ENCODE measurements around the gene TTC27. TPM values are rescaled to one million over a fixed set of nuclear protein-coding genes. Genes with fewer than 3 reads are reported as not detected.

The TTC27 gene
- total and polyA plus RNA-seq, 8 donors, result 3.4 to 13.3 (median 9.9) TPM

DNA sequence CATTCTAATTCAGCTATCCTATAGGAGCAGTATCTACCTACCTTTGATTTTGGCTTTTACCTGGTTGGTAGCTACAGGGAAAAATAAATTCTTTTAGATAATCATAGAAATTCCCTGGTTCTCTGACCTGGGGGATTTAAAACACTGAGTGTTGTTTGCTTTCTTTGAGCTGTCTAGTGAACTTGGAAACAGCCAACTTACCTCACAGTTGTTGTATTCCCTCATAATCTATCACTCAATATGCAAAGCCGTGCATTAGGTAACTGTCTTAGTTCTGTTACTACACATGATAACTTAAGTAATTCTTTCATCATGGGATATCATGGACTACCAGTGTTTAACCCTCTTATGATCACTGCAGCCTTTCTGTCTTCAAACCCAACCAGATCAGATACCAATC lies 127.8 kb downstream of the TTC27 start:
- DNase-seq, result no peak
- FAIRE-seq, result no peak
- intact Hi-C loops (cut with DNase I), result no loop called here
- H3K9me3 ChIP-seq, result no peaks in the 10 kb centered on the region
- H3K27ac ChIP-seq, result no peak overlapping the region
- 97 to 100% methylated on average over 1 of the region's 1 CpG for WGBS, 2 donors
- no peak for ATAC-seq
- peaks cover 0 to 10% (median 0%) of the 10 kb centered on the region in 3 donors for H3K36me3 ChIP-seq
- no peaks in the 10 kb centered on the region for H3K27me3 ChIP-seq
- no peak for TF ChIP-seq CTCF (IDR thresholded peaks at IDR 0.05)
- H3K4me3 ChIP-seq, result no peak overlapping the region
- peaks cover 0 to 4% (median 0%) of the 10 kb centered on the region in 3 donors for H3K4me1 ChIP-seq

GRCh38 chr2:32756074-32756727 lies 128.4 kb downstream of the TTC27 start:
- 90 to 96% methylated on average over 7 of the region's 7 CpGs for WGBS, 2 donors
- no peak overlapping the region for H3K4me3 ChIP-seq

DNA sequence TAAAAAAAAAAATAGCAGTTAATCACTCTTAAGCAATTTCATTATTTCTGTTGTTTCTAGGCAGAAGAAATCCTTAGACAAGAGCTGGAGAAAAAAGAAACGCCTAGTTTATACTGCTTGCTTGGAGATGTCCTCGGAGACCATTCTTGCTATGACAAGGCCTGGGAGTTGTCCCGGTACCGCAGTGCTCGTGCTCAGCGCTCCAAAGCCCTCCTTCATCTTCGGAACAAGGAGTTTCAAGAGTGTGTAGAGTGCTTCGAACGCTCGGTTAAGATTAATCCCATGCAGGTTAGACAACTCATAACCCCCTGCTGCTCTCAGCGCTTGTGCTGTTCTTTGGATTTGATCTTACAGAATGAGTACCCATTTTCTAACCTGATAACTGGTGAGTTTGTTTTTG lies 130.4 kb downstream of the TTC27 start:
- DNase-seq (no peak), ATAC-seq (no peak), FAIRE-seq (no peak)
- Histone ChIP-seq H3K36me3 (peaks cover 0 to 10% (median 0%) of the 10 kb centered on the region in 3 donors), H3K27ac (no peak overlapping the region), H3K9me3 (no peaks in the 10 kb centered on the region), H3K4me1 (no peaks in the 10 kb centered on the region), H3K27me3 (no peaks in the 10 kb centered on the region), H3K4me3 (no peak overlapping the region)
- intact Hi-C loops (cut with DNase I), result no loop called here
- TF ChIP-seq CTCF (IDR thresholded peaks at IDR 0.05), result no peak
- WGBS, 2 donors, result 93 to 96% methylated on average over 11 of the region's 11 CpGs

More at GRCh38 chr2:32756074-32756727, 128.4 kb downstream of the TTC27 start:
- peaks cover 0 to 10% (median 0%) of the 10 kb centered on the region in 3 donors for H3K36me3 ChIP-seq
- H3K27me3 ChIP-seq, result no peaks in the 10 kb centered on the region
- ATAC-seq, result no peak
- no peak for FAIRE-seq
- no peak for DNase-seq
- no peak overlapping the region for H3K27ac ChIP-seq
- intact Hi-C loops (cut with DNase I), result no loop called here
- H3K9me3 ChIP-seq, result no peaks in the 10 kb centered on the region
- TF ChIP-seq CTCF (IDR thresholded peaks at IDR 0.05), result no peak
- peaks cover 0 to 4% (median 0%) of the 10 kb centered on the region in 3 donors for H3K4me1 ChIP-seq

DNA sequence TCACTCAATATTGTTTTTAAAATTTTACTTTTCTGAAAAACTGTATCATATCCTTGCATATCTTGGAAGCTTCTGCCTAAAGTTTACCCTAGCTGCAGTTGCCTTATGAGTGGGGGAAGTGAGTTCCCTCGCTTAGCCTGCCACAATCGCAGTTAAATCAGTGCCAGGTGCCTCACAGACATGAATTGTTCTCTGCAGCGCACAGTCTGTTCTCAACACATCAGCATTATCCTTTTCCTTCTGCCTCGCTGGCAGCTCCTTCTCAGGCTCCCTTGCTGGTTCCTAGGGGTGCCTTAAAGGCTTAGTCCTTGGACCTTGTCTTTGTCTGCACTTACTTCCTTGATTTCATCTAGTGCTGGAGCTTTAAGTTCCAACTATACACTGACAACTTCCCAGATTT lies 132.8 kb downstream of the TTC27 start:
- ATAC-seq, result no peak
- Histone ChIP-seq H3K4me3 (no peak overlapping the region), H3K36me3 (peaks cover 0 to 10% (median 0%) of the 10 kb centered on the region in 3 donors), H3K27me3 (no peaks in the 10 kb centered on the region), H3K9me3 (no peaks in the 10 kb centered on the region), H3K27ac (no peak overlapping the region), H3K4me1 (no peaks in the 10 kb centered on the region)
- FAIRE-seq, result no peak
- intact Hi-C loops (cut with DNase I), result no loop called here
- no peak for TF ChIP-seq CTCF (IDR thresholded peaks at IDR 0.05)
- DNase-seq, result no peak
- WGBS, 2 donors, result 95 to 96% methylated on average over 4 of the region's 4 CpGs

- no peaks in the 10 kb centered on the region for H3K4me1 ChIP-seq
- FAIRE-seq (no peak), DNase-seq (no peak), ATAC-seq (no peak)
- H3K4me3 ChIP-seq, result no peak overlapping the region
- WGBS, 2 donors, result 94 to 100% methylated on average over 1 of the region's 1 CpG
- no peaks in the 10 kb centered on the region for H3K27me3 ChIP-seq
- intact Hi-C loops (cut with DNase I), result no loop called here
- no peaks in the 10 kb centered on the region for H3K36me3 ChIP-seq
- no peak for TF ChIP-seq CTCF (IDR thresholded peaks at IDR 0.05)
- H3K27ac ChIP-seq, result no peak overlapping the region
- no peaks in the 10 kb centered on the region for H3K9me3 ChIP-seq
These were observed 140.7 kb downstream of the TTC27 start for GRCh38 chr2:32768387-32769174.

All from pancreas (tissue), 10 donors.